GM18951 (cell line): ENCODE data around the gene SUSD2.
A peak's percentile ranks its signal among the peaks of the same experiment; 100 is the strongest.

ENCODE experiments used
- POLR2A ChIP-seq: IDR thresholded peaks from 4 replicates; pipeline ENCODE4 v1.6.1; 2011; ENCODE audit warnings: mild to moderate bottlenecking; ENCODE audit not compliant: insufficient read length, insufficient read depth; ENCODE audit errors: extremely low read depth
- in situ Hi-C: fragments of 300-500 bp; cut with MboI; formaldehyde crosslinking; loops from one replicate; pipeline ENCODE4 v1.12.0; 2022; ENCODE audit warnings: low sequenced_read_pairs, mixed read lengths, inconsistent platforms; ENCODE audit not compliant: unreplicated experiment

Gene SUSD2

GRCh38 chr22:24145446-24146193, 35.7 kb upstream of the SUSD2 start:
- in situ Hi-C loops: no loop called here
- no peak for TF ChIP-seq POLR2A

- in situ Hi-C loops: no loop called here
- peak; percentile 28 for TF ChIP-seq POLR2A
Measured at GRCh38 chr22:24146194-24146616, 35.1 kb upstream of the SUSD2 start.

- no peak for TF ChIP-seq POLR2A
- in situ Hi-C loops: no loop called here
Measured at GRCh38 chr22:24146791-24147353, 34.4 kb upstream of the SUSD2 start.

- in situ Hi-C loops: no loop called here
- TF ChIP-seq POLR2A: no peak
Measured at GRCh38 chr22:24147666-24148065, 33.6 kb upstream of the SUSD2 start.

DNA sequence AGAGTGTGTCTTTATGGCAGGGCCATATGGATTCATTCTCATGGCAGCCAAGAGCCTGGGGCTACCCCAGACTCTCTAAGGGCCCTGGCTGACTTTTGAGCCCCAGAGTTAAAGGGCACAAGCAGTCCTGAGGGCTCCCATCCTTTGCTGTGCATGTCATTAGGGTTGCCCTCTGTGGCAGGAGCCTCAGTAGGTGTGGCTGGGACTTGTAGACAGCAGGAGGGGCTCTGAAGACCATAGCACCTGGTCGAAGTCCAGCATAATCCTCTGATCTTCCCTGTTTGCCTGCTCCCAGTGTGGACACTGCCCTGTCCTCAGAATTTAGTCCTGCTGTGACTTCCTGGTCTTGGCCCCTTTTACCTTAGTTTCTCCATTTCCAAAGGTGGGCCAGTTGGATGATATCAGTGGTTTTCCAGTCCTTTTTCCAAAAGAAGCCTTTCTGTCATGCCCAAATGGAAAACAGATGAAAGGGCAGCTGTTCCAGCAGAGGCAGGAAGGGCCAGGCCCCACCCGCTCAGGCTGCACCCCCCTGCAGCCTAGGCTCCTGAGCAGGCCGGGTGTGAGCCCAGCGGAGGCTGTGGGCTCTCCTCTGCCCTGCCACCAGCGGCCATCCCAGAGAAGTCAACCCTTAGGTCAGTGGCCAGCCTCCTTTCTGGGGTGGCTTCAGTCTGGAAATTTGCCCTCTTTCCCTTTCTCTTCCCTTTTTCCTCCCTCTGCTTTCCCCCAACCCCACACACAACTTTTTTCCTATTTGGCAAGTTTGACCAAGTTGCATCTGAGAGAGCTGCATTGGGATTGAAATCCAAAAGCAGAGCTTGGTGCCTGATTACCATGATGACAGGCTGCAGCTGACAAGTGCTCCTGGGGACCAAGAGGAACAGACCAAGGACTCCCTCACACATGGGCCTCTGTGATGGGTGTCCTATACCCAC, 32.8 kb upstream of the SUSD2 start:
- TF ChIP-seq POLR2A: no peak
- in situ Hi-C loops: no loop called here

GRCh38 chr22:24149198-24149590, 32.1 kb upstream of the SUSD2 start:
- in situ Hi-C loops: no loop called here
- no peak for TF ChIP-seq POLR2A

GRCh38 chr22:24153353-24153752, 27.9 kb upstream of the SUSD2 start:
- in situ Hi-C loops: no loop called here
- TF ChIP-seq POLR2A: no peak

DNA sequence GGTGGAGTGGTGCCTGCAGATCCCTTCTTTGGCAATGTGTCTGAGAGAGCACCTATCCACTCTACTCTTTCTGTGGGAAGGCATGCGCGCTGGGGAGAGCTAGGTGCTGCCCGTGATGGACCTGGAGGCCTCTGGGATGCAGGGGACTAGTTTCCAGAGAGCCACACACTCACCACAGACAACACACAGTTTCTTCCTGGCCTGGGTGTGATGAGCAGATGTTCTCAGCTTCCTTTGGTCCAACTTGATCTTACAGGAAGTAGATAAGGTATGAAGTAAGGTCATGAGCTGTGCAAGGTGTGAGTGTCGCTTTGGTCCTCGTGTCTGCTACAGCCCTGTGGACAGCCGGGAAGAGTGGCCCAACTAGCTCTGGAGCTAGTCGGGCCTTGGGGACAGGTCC, 27.3 kb upstream of the SUSD2 start:
- in situ Hi-C loops: no loop called here

GRCh38 chr22:24154826-24155225, 26.5 kb upstream of the SUSD2 start:
- no peak for TF ChIP-seq POLR2A
- in situ Hi-C loops: no loop called here

More for the DNA sequence above, 27.3 kb upstream of the SUSD2 start:
- TF ChIP-seq POLR2A: no peak

- peak; percentile 41 for TF ChIP-seq POLR2A
- in situ Hi-C loops: no loop called here
Measured at GRCh38 chr22:24155627-24156140, 25.6 kb upstream of the SUSD2 start.

DNA sequence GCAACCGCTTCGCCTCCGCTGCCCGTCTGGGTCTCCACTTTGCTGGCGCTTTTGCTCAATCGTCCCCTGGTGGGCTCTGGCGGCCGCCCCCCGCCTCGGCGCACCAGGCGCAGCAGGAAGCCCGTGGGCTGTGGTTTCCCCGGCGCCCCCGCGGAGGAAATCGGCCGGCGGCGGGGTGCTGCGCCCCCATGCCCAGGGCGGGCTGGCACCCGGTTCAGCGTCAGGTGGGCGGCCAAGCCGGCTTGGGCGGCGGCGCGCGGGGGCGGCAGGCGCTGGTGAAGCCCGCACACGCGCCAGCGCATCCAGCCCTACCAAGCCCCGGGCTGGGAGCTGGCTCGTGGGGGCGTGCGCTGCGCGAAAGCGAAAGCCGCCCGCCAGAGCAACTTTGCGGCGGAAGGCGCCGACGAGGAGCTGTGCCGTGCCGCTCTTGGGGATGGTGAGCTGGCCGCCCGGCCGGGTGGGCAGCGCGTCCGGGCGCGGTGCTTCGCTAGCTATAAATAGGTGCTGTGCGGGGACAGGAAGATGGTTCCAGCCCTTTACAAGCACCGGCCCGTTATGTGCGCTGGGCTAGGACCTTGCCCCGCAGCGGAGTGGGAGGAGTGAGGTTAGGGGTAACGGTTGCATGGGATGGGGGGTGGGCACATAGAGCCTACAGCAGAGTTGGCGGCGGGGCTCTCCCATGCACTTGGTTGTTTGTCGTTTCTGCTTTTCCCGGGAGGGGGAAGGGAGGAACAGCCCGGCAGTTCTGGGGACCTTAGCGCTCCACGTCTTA, 25.0 kb upstream of the SUSD2 start:
- in situ Hi-C loops: no loop called here
- peak; percentile 20 for TF ChIP-seq POLR2A
